ENCODE data around the gene MED25. TPM values are rescaled to one million over a fixed set of nuclear protein-coding genes. Genes with fewer than 3 reads are reported as not detected.

MED25 gene
- total RNA-seq, 2 donors from 2014 or later: 38.4 to 173 TPM

DNA sequence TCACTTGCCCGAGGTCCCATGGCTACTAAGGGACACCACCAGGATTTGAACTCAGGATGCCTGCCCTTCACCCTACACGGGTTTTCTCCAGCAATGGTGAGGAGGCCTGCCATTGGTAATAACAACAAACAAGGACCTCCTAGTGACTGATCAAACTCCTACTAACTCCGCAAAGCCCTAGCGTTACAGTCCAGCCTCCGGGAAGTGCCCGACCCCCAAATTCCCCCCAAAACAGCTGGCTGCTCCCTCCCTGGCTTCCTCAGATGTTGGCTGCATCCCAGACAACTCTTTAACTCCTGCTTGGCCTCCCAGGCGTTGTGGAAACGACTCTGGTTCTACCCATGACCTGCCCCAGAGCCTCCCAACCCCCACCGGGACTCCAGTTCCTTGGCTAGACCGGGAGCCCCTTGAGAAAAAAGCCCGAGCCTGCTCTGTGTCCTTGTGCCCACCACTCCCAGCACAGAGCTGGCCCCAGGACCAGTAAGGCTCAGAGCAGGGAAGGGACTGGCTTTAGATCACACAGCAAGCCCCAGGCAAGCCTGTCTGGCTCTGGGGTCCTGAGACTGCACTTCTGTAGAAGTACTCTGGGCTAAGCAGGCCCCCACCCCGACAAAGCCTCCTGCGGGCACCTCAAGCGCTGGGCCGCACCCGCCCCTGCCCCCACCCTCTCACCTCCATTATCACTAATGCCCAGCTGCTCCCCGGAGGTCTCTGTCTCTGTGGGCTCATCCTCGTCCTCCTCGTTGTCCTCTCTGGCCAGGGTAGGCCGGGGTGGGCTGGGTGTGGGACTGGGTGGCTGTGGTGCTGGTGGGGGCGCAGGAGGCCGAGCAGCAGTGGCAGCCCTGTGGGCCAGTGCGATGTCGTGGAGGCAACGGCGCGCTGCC is 54.4 kb downstream of the MED25 start:
- no peaks in the 10 kb centered on the region for H3K9me3 ChIP-seq
- H3K4me3 ChIP-seq: no peak overlapping the region
- no peaks in the 10 kb centered on the region for H3K36me3 ChIP-seq
- H3K27ac ChIP-seq: no peak overlapping the region
- intact Hi-C loops (cut with DNase I): no loop called here
- no peak for DNase-seq (ENCODE audit: low spot score)
- peaks cover 5% of the 10 kb centered on the region for H3K4me1 ChIP-seq (replicated peaks)
- no peaks in the 10 kb centered on the region for H3K27me3 ChIP-seq (replicated peaks; ENCODE audit: insufficient read depth)
- TF ChIP-seq, protein P1, sequence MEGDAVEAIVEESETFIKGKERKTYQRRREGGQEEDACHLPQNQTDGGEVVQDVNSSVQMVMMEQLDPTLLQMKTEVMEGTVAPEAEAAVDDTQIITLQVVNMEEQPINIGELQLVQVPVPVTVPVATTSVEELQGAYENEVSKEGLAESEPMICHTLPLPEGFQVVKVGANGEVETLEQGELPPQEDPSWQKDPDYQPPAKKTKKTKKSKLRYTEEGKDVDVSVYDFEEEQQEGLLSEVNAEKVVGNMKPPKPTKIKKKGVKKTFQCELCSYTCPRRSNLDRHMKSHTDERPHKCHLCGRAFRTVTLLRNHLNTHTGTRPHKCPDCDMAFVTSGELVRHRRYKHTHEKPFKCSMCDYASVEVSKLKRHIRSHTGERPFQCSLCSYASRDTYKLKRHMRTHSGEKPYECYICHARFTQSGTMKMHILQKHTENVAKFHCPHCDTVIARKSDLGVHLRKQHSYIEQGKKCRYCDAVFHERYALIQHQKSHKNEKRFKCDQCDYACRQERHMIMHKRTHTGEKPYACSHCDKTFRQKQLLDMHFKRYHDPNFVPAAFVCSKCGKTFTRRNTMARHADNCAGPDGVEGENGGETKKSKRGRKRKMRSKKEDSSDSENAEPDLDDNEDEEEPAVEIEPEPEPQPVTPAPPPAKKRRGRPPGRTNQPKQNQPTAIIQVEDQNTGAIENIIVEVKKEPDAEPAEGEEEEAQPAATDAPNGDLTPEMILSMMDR (IDR thresholded peaks at IDR 0.05): no peak
- TF ChIP-seq POLR2AphosphoS5 (IDR thresholded peaks at IDR 0.05): no peak
- TF ChIP-seq POLR2A (IDR thresholded peaks at IDR 0.05): no peak
- WGBS: 88% methylated on average over 27 of the region's 27 CpGs

DNA sequence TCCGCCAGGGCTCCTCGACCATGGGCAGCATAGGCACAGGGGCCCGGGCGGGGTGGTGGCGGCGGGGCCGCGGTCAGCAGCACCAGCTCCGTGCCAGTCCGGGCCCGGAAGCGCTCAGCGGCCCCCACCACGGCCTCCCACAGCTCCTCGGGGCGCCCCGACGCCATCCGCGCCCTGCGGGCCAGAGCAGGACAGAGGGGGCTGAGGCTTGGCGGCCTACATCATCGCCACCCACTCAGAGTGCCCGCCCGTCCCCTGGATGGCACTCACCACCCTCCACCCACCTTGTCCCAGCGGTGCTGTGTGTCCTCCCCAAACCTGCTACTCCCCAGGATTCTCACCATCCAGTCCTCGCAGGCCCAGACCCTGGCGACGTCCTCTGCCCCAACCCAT is 55.0 kb downstream of the MED25 start:
- Histone ChIP-seq H3K36me3 (no peaks in the 10 kb centered on the region), H3K4me1 (replicated peaks) (peaks cover 5% of the 10 kb centered on the region), H3K27me3 (replicated peaks; ENCODE audit: insufficient read depth) (no peaks in the 10 kb centered on the region), H3K9me3 (no peaks in the 10 kb centered on the region), H3K4me3 (no peak overlapping the region), H3K27ac (no peak overlapping the region)
- 91% methylated on average over 25 of the region's 29 CpGs for WGBS
- TF ChIP-seq POLR2A (IDR thresholded peaks at IDR 0.05) (no peak), POLR2AphosphoS5 (IDR thresholded peaks at IDR 0.05) (no peak)
- TF ChIP-seq, protein P1 (IDR thresholded peaks at IDR 0.05): no peak
- no peak for DNase-seq (ENCODE audit: low spot score)
- intact Hi-C loops (cut with DNase I): no loop called here

GRCh38 chr19:49873834-49874233 is 55.7 kb downstream of the MED25 start:
- intact Hi-C loops (cut with DNase I): no loop called here
- Histone ChIP-seq H3K4me3 (no peak overlapping the region), H3K4me1 (replicated peaks) (peaks cover 12% of the 10 kb centered on the region), H3K27me3 (replicated peaks; ENCODE audit: insufficient read depth) (no peaks in the 10 kb centered on the region), H3K27ac (no peak overlapping the region), H3K9me3 (no peaks in the 10 kb centered on the region), H3K36me3 (no peaks in the 10 kb centered on the region)
- TF ChIP-seq, protein P1 (IDR thresholded peaks at IDR 0.05): no peak
- TF ChIP-seq POLR2AphosphoS5 (IDR thresholded peaks at IDR 0.05): no peak
- no peak for TF ChIP-seq POLR2A (IDR thresholded peaks at IDR 0.05)
- 90% methylated on average over 10 of the region's 10 CpGs for WGBS
- DNase-seq (ENCODE audit: low spot score): no peak

GRCh38 chr19:49874503-49875157 is 56.5 kb downstream of the MED25 start:
- no peaks in the 10 kb centered on the region for H3K36me3 ChIP-seq
- peak overlapping the region in 1 of 2 donors; percentile 98 for H3K4me3 ChIP-seq
- H3K9me3 ChIP-seq: no peaks in the 10 kb centered on the region
- 93% methylated on average over 11 of the region's 11 CpGs for WGBS
- no peaks in the 10 kb centered on the region for H3K27me3 ChIP-seq (replicated peaks; ENCODE audit: insufficient read depth)
- no peak overlapping the region for H3K27ac ChIP-seq
- intact Hi-C loops (cut with DNase I): no loop called here
- TF ChIP-seq, protein P1 (IDR thresholded peaks at IDR 0.05): no peak
- TF ChIP-seq POLR2AphosphoS5 (IDR thresholded peaks at IDR 0.05): no peak
- no peak for TF ChIP-seq POLR2A (IDR thresholded peaks at IDR 0.05)
- DNase-seq (ENCODE audit: low spot score): no peak
- peaks cover 12% of the 10 kb centered on the region for H3K4me1 ChIP-seq (replicated peaks)

Measured in prostate gland (tissue), 2 donors.